Stimulated activated naive CD8-positive, alpha-beta T cell treated with anti-CD3 and anti-CD28 coated beads, Interleukin-15, Interleukin-2, amounts not matched to agents 100 ng/mL and 50 ng/mL, for 24 hours (primary cell): ENCODE measurements around the gene CAPN10.

ENCODE experiments used
- H3K27ac Mint-ChIP-seq: one replicate; pipeline ENCODE4 v1.8.0; 2021; ENCODE audit warnings: mild to moderate bottlenecking, mixed read lengths
- H3K27me3 Mint-ChIP-seq: one replicate; pipeline ENCODE4 v1.8.0; 2021; ENCODE audit warnings: mixed read lengths
- H3K36me3 Mint-ChIP-seq: one replicate; pipeline ENCODE4 v1.8.0; 2021; ENCODE audit warnings: low read depth, mixed read lengths
- H3K4me1 Mint-ChIP-seq: one replicate; pipeline ENCODE4 v1.8.0; 2021; ENCODE audit warnings: low read depth, mixed read lengths
- H3K4me3 Mint-ChIP-seq: one replicate; pipeline ENCODE4 v1.8.0; 2021; ENCODE audit warnings: mild to moderate bottlenecking, mixed read lengths
- H3K9me3 Mint-ChIP-seq: one replicate; pipeline ENCODE4 v1.8.0; 2021; ENCODE audit warnings: mixed read lengths

CAPN10 gene

DNA sequence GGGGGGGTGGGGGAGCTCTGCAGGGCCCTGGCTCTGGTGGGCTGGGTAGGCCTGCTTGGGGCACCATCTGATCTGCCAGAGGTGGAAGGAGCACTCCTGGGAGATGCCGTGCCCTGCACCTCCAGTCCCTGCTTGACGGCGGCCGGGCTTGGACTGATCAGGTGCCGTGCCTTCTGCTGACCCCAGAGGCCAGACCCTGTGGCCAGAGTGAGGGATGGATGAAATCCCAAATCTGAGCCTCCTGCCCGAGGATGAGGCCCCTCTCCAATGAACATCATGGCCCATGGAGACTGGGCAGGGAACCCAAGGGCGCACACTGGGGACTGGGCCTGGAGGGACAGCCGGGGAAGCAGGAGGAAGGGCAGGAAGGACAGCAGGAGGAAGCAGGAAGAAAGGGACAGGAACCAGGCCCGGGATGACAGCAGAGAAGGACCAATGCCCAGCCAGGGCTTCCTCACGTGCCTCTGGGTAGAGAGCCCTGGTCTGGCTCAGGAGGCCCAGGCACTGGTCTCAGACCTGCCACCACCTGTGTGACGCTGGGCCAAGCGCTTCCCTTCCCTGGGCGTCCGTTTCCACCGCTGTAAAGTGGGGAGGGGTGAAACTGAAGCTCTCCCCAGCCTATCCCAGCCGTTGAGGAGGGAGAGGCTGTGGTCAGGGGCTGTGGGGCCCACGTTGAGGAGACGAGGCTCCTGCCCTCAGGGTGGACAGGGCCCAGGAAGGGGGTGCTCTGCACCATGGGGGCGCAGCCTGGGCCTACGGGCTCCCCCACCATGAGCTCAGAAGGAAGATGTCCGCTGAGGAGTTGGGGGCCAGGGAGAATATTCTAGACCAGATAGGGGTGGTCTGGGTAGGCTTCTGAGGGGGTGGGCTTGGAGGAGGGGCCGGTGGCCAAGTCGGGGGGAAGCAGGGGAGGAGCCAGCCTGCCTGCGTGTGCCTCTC, 37.7 kb downstream of the CAPN10 start:
- no peaks in the 10 kb centered on the region for H3K36me3 Mint-ChIP-seq
- no peaks in the 10 kb centered on the region for H3K27me3 Mint-ChIP-seq
- peak overlapping the region; percentile 80 for H3K27ac Mint-ChIP-seq
- H3K9me3 Mint-ChIP-seq, result no peaks in the 10 kb centered on the region
- peak overlapping the region; percentile 70 for H3K4me3 Mint-ChIP-seq
- peaks cover 62% of the 10 kb centered on the region for H3K4me1 Mint-ChIP-seq

DNA sequence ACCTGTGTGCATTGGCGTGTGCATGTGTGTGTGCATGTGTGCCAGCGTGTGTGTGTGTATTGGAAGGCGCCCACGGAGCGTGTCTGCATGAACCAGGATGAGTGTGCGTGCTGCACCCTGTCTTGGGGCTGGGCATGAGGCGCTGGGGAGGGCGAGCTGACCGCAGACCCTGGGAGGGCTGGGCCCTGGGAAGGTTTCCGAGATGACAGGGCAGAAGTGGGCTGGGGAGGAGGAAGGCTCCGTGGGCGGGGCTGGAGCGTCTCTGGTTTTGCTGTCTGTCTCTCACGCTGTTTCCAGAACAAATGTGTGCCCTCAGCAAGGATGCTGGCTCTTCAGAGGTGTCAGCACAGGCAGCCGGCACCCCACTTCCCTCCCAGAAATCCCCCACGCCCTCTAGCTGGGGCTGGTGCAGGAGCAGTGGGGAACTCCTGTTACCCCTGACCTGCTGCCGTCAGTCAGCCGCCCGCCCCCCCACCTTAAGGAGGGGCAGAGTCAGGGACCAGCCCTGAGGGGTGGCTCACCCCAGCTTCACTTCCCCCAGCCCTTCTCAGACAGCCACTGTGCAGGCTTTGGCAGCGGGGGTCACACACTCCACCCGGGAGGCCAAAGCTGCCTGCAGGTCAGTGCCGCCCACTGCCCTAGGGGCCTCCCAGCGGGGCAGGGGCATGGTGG, 38.6 kb downstream of the CAPN10 start, which contains the start of gene GPR35:
TSS of gene GPR35 (plus strand) at position 531 of the 672 bp plus-strand sequence. CDS start 4,473 bp downstream, outside the sequence.
- Mint-ChIP-seq H3K9me3 (no peaks in the 10 kb centered on the region), H3K27ac (peak within 1 kb of the TSS; percentile 80), H3K4me1 (peaks cover 57% of the 10 kb centered on the region), H3K4me3 (peak within 1 kb of the TSS; percentile 70), H3K27me3 (no peaks in the 10 kb centered on the region), H3K36me3 (no peaks in the 10 kb centered on the region)

DNA sequence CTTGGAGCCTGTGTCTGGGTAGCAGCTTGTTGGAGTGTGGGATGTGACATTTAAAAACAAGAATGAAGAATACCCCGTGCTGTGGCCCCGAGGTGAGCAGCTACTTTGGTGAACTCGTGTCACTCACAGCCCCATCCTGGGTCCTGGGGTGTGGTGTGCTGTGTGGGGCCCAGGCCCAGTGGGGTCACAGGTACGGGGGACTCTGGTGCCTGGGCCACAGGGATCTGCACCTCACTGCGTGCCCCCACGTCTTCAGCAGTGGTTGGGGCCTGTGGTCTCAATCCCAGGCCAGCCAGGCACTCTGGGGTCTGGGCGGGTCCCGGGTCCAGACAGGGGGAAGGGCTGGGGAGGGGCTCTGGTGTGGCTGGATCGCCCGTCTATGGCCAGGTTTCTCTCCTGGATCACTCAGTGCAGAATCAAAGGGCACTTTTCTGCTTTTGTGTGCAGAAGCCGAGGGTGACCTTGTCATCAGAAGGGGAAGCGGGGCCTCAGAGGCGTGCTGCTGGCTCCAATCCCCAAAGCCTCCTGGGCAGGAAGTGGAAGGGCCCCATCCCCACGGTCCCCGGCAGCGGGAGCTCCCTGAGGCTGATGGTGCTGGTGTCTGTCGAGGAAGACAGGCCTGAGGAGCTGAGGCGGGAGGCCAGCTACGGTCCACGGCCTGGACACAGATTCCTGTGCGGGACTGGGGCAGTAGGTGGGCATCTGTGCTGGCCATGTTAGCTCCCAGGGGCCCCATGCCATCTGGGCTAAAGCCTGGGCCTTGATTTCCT, 40.2 kb downstream of the CAPN10 start:
- peak overlapping the region; percentile 38 for H3K4me3 Mint-ChIP-seq
- peaks cover 44% of the 10 kb centered on the region for H3K4me1 Mint-ChIP-seq
- no peaks in the 10 kb centered on the region for H3K9me3 Mint-ChIP-seq
- H3K36me3 Mint-ChIP-seq, result no peaks in the 10 kb centered on the region
- no peaks in the 10 kb centered on the region for H3K27me3 Mint-ChIP-seq
- peak overlapping the region; percentile 73 for H3K27ac Mint-ChIP-seq

DNA sequence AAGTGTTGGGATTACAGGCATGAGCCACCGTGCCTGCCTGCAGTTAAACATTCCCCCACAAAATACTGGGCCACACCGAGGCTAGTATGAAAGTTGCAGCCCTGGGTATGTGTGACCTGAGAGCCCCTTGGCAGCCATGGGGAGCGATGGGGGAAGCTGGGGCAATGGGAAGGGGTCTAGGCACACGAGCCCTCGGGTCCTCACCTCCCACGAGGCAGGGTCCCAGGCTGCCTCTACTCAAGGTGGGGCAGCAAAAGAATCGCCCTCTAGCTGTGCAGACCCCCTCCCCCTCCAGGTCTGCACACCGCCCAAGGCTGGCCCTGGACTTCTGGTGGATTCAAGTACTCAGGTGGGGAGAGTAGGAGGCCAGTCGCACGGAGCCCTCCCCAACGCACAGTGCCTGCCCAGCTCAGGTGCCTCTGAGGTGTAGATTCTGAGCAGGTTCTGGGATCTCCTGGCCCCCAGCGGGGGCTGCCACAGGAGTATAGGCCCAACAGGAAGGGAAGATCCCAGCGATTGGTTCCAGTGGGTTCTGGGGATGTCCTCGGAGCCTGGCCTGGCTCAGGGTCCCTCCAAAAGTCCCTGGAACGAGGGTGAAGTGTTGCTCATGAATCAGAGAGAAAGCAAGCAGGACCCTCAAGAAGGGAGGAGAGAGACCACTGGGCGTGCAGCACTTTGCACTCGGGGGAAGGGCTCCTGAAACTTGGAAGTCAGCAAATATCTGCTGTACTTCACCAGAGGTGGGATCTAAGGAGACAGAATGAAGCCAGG, 41.4 kb downstream of the CAPN10 start:
- Mint-ChIP-seq H3K36me3 (peaks cover under 1% of the 10 kb centered on the region), H3K9me3 (peaks cover 3% of the 10 kb centered on the region), H3K27me3 (no peaks in the 10 kb centered on the region), H3K27ac (no peak overlapping the region), H3K4me3 (no peak overlapping the region), H3K4me1 (peaks cover 34% of the 10 kb centered on the region)

DNA sequence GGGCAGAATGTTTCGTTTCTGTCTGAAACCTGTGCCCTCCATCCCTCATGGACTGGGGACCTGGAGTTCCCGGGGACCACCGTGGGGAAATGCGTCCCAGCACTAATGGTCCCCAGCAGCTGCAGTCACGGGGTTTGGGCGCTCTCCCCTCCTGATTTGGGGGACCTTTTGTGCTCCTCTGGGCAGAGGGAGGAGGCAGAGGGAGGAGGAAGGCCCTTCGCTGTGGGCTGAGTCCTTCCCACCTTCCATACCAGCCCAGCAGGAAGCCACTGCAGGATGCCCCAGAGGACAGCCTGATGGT, 41.9 kb downstream of the CAPN10 start:
- Mint-ChIP-seq H3K9me3 (peaks cover 9% of the 10 kb centered on the region), H3K4me3 (no peak overlapping the region), H3K27me3 (no peaks in the 10 kb centered on the region), H3K27ac (no peak overlapping the region), H3K36me3 (peaks cover 6% of the 10 kb centered on the region), H3K4me1 (peaks cover 29% of the 10 kb centered on the region)

DNA sequence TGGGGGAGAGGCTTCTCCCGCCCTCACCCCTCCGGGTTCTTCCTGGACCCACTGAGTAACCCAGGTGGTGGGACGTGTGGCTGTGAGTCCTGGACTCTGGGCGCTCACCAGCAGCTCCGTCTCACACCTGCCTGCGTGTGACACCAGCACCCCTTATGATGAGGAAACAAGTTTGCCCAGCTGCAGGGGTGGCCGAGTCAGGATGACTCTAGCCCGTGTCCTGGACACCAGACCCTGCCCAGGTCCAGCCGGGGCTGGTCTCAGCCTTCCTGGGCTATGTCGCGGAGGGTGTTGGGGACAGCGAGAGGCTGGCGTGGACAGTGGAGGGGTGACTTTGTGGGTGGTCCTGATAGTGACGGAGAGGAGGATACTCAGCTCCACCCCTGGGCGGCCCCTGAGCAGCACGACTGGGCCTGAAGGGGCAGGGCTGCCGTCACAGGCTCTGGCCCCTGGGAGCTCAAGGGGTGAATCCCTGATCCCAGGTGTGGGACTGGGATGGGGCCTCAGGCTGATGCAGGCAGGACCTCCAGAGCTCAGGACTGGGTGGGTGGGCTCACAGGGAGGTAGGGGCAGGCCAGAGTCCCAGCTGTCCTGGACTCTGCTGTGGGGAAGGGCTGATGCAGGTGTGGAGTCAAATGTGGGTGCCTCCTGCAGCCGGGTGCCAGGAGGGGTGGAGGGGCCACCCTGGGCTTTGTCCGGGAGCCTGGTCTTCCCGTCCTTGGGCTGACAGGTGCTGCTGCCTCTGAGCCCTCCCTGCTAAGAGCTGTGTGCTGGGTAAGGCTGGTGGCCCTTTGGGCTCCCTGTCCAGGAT, 42.5 kb downstream of the CAPN10 start:
- Mint-ChIP-seq H3K27ac (no peak overlapping the region), H3K27me3 (no peaks in the 10 kb centered on the region), H3K4me3 (no peak overlapping the region), H3K9me3 (peaks cover 11% of the 10 kb centered on the region), H3K4me1 (peaks cover 25% of the 10 kb centered on the region), H3K36me3 (peaks cover 8% of the 10 kb centered on the region)

DNA sequence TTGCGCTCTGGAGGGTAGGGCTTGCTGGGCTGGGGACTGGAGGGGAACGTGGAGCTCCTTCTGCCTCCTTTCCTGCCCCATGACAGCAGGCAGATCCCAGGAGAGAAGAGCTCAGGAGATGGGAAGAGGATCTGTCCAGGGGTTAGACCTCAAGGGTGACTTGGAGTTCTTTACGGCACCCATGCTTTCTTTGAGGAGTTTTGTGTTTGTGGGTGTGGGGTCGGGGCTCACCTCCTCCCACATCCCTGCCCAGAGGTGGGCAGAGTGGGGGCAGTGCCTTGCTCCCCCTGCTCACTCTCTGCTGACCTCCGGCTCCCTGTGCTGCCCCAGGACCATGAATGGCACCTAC, 43.1 kb downstream of the CAPN10 start:
- Mint-ChIP-seq H3K4me3 (no peak overlapping the region), H3K27ac (no peak overlapping the region), H3K27me3 (no peaks in the 10 kb centered on the region), H3K4me1 (peaks cover 20% of the 10 kb centered on the region), H3K36me3 (peaks cover 8% of the 10 kb centered on the region), H3K9me3 (peaks cover 17% of the 10 kb centered on the region)

DNA sequence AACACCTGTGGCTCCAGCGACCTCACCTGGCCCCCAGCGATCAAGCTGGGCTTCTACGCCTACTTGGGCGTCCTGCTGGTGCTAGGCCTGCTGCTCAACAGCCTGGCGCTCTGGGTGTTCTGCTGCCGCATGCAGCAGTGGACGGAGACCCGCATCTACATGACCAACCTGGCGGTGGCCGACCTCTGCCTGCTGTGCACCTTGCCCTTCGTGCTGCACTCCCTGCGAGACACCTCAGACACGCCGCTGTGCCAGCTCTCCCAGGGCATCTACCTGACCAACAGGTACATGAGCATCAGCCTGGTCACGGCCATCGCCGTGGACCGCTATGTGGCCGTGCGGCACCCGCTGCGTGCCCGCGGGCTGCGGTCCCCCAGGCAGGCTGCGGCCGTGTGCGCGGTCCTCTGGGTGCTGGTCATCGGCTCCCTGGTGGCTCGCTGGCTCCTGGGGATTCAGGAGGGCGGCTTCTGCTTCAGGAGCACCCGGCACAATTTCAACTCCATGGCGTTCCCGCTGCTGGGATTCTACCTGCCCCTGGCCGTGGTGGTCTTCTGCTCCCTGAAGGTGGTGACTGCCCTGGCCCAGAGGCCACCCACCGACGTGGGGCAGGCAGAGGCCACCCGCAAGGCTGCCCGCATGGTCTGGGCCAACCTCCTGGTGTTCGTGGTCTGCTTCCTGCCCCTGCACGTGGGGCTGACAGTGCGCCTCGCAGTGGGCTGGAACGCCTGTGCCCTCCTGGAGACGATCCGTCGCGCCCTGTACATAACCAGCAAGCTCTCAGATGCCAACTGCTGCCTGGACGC, 43.6 kb downstream of the CAPN10 start:
- no peaks in the 10 kb centered on the region for H3K27me3 Mint-ChIP-seq
- H3K4me1 Mint-ChIP-seq, result peaks cover 14% of the 10 kb centered on the region
- no peak overlapping the region for H3K27ac Mint-ChIP-seq
- H3K9me3 Mint-ChIP-seq, result peaks cover 21% of the 10 kb centered on the region
- H3K36me3 Mint-ChIP-seq, result peaks cover 8% of the 10 kb centered on the region
- H3K4me3 Mint-ChIP-seq, result no peak overlapping the region

DNA sequence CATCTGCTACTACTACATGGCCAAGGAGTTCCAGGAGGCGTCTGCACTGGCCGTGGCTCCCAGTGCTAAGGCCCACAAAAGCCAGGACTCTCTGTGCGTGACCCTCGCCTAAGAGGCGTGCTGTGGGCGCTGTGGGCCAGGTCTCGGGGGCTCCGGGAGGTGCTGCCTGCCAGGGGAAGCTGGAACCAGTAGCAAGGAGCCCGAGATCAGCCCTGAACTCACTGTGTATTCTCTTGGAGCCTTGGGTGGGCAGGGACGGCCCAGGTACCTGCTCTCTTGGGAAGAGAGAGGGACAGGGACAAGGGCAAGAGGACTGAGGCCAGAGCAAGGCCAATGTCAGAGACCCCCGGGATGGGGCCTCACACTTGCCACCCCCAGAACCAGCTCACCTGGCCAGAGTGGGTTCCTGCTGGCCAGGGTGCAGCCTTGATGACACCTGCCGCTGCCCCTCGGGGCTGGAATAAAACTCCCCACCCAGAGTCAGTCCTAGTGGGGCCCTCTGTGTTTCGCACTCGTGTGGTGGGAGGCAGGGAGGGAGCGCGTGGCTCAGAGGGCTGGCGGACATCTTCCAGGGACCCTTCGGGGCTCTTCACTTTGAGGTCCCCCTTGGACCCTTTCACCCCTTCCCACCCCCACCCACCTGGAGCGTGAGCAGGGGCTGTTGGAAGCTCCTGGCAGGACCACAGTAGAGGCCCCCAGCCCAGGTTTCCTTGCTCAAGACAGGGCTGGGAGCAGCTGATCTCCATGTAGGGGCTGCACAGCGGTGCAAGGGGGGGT, 44.4 kb downstream of the CAPN10 start:
- no peak overlapping the region for H3K27ac Mint-ChIP-seq
- no peaks in the 10 kb centered on the region for H3K27me3 Mint-ChIP-seq
- no peak overlapping the region for H3K4me3 Mint-ChIP-seq
- peaks cover 8% of the 10 kb centered on the region for H3K36me3 Mint-ChIP-seq
- peaks cover 9% of the 10 kb centered on the region for H3K4me1 Mint-ChIP-seq
- peaks cover 21% of the 10 kb centered on the region for H3K9me3 Mint-ChIP-seq

DNA sequence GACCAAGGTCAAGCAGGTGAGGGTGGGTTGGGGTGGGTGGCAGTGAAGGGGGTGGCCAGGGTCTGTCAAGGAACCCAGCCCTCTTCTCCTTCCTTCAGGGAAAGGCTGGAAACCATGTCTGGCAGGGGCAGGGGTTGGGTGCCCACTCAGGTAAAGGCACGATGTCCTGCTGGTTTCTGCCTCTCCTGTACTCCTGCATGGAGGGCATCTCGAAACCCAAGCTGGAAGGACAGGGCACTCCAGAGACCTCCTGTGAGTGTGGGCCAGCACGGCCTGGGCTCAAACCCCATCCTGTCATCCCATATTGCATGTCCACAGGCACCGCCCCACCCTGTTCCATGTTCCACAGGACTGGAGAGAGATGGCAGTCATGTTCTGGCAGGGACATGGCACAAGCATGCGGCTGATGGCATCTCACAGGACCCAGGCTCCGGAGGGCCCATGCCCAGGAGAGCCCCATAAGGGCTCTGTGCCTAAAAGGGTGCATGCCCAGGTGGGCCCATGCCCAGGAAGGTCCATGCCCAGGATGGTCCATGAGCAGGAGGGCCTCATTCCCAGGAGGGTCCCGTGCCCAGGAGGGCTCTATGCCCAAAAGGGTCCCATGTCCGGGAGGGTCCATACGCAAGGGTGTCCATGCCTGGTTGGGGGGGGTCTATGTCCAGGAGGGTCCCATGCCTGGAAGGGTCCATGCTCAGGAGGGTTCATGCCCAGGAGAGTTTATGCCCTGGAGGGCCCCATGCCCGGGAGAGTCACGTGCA, 45.2 kb downstream of the CAPN10 start:
- Mint-ChIP-seq H3K4me3 (no peak overlapping the region), H3K9me3 (peaks cover 21% of the 10 kb centered on the region), H3K27ac (no peak overlapping the region), H3K4me1 (peaks cover 4% of the 10 kb centered on the region), H3K36me3 (peaks cover 8% of the 10 kb centered on the region), H3K27me3 (no peaks in the 10 kb centered on the region)

DNA sequence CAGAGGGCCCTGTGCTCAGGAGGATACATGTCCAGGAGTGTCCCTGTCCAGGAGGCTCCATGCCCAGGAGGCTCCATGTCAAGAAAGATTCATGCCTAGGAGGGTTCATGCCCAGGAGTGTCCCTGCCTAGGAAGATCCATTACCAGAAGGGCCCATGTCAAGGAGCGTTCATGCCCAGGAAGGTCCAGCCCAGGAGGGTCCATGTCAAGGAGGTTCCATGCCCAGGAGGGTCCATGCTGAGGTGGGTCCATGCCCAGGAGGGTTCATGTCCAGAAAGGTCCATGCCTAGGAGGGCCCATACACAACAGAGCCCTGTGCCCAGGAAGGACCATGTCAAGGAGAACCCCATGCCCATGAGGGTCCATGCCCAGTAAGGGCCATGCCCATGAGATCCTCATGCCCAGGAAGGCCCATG, 45.8 kb downstream of the CAPN10 start:
- Mint-ChIP-seq H3K4me3 (no peak overlapping the region), H3K36me3 (peaks cover 8% of the 10 kb centered on the region), H3K27ac (no peak overlapping the region), H3K9me3 (peaks cover 21% of the 10 kb centered on the region), H3K27me3 (no peaks in the 10 kb centered on the region), H3K4me1 (no peaks in the 10 kb centered on the region)
